NCI-H510A treated with DMSO at 0.1 percent for 48 hours (cell line): ENCODE measurements around the gene HHIPL1.

Experiments
- DNase-seq: peaks from one replicate; lab custom pipeline; 2025; lab: John Stamatoyannopoulos, UW

Gene HHIPL1

DNA sequence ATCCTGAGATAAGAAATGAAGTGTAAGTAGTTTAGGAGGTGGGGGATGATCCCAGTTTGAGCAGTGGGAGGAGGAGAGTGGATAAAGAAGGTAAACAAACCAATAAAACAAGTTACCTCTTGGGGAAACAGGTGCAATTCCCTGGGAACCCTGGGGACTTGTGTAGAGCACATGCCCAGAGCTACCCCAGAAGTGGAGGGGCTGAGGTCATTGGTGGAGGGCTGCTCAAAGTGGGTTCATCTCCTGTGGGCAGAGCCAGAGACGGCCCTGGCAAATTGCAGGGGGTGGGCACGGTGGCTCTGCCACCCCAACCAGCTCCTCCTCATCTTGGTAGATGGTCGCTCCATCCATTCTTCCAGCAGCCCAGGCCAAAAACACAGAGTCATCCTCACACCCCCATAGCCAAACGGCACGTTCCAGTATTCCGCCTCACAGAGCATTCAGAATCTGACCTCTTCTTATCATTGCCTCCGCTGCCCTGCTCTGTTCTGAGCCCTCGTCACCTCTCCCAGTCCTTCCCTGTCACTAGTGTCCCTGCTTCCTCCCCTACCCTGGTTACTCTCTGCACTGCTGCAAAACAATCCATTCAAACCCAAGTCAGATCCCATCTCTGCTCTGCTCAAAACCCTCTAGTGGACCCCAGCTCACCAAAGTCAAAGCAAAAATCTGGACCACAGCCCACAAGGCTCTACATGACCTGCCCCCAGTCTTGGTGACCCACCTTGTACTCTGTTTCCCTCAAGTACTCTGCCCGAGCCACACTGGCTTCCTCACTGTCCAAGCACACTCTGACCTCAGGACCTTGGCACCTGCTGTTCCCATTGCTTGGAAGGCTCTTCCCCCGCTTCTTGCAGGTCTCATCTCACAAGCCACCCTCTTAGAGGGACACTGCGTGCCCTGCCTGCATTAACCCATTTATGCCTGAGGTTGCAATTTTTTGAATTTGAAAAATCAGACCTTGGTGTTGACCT lies 44.6 kb downstream of the HHIPL1 start:
- no peak for DNase-seq

DNA sequence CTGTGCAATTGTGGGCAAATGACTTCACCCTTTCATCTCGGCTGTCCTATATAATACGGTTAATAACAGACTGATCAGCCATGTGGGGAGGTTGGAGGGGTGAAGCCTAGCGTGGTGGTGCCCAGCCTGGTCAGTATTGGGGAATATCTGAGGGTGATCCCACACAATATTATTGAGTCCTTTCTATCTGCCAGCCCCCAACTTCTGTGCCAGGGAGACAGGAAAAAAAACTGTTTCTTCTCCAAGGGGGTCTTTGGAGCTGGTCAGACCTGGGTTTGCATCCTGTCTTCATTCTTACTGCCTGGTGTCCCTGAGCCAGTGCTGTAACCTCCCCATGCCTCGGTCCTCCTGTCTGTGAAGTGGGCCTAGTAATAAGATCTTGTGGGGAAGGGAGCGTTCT lies 45.7 kb downstream of the HHIPL1 start:
- no peak for DNase-seq

DNA sequence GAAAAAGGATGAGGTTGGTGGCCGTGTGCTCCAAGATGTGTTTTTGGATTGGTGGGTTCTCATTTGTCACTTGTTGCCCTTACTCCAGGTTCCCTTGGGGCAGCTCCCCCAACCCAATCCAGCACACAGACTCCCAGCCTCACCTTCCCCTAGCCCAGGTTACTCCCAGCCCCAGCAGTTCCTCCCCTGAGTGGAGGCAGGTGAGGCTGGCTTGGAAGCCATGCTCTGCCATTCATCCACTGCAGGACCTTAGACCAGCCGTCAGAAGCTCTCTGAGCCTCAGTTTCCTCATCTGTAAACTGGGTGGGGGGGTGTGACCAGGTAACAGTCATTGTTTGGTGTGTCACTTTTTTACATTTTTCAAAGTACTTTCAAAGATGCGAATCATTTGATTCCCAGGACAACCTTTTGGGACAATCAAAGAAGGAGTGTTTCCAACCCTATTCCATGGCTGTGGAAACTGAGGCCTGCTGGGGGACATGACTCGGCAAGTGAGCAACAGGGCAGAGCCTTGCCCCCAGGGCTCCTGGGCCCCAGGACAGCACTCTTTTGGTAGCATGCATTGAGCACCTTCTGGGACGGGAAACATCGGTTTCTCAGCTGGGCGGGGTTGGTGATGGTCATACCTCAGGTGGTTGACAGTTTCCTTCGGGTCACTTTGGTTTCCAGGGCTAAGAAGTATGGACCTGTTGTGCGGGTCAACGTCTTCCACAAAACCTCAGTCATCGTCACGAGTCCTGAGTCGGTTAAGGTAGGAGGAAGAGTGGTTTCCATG lies 46.4 kb downstream of the HHIPL1 start:
- DNase-seq = no peak

DNA sequence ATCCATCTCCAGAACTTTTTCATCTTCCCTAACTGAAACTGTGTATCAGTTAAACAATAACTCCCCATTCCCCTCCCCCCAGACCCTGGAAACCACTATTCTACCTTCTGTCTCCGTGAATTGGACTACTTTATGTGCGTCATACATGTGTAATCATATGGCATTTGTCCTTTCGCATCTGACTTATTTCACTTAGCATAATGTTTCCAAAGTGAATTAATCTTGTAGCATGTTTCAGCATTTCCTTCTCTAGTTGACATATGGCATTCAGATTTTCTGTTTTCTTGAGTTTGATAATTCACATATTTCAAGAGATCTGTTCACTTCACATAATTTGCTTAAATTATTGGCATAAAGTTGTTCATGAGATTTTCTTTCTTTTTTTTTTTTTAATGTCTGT lies 49.0 kb downstream of the HHIPL1 start:
- DNase-seq = no peak

DNA sequence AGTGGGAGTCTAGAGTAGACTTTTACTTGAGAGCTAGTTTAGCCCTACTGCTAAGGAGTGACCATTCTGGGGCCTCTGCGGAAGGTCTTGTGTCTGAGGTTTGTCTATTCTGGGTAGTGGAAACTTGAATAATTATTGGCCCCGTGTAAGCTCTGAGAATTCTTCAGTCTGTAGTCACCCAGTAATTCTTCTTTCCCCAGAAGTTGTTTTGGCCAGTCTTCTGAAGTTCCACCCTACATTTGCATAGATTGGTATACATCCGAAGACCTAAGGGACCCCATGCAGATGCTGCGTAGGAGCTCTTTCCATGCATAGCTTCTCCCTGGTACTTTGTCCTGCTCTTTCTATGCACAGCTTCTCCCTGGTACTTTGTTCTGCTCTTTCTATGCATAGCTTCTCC lies 52.0 kb downstream of the HHIPL1 start:
- DNase-seq = no peak

DNA sequence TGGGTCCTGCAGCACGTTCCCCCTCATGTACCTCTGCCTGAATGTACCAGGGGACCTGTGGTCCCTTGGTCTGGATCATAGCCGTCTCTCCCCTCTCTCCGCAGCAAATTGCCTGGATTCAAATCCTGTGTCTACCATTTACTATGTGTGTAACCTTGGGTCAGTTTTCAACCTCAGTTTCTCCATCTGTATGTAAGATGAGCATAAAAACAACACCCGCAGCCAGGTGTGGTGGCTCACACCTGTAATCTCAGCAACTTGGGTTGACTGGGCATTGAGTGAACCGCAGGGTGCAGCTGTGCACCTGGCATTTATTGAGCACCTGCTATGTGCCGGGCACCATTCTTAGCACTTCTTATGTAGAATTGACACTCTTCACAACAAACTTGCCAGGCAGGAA lies 53.3 kb downstream of the HHIPL1 start:
- no peak for DNase-seq

DNA sequence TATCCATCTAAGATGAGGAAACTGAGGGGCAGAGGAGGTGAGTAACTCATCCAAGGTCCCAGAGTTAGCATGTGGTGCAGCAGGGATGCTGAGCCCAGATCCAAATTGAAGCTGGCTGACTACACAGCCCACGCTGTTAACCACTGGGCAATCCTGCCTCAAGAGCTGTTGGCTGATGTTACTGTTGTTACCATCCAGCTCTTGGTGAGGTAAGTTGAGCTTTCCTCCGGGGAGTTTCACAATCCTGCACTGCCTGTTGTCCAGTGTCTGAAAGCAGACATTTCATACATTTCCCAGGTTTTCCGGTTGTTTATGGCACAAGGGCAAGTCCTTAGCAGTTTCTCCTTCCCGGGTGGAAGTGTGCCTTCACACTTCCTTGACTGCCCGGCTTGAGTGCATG lies 53.7 kb downstream of the HHIPL1 start:
- DNase-seq = no peak

DNA sequence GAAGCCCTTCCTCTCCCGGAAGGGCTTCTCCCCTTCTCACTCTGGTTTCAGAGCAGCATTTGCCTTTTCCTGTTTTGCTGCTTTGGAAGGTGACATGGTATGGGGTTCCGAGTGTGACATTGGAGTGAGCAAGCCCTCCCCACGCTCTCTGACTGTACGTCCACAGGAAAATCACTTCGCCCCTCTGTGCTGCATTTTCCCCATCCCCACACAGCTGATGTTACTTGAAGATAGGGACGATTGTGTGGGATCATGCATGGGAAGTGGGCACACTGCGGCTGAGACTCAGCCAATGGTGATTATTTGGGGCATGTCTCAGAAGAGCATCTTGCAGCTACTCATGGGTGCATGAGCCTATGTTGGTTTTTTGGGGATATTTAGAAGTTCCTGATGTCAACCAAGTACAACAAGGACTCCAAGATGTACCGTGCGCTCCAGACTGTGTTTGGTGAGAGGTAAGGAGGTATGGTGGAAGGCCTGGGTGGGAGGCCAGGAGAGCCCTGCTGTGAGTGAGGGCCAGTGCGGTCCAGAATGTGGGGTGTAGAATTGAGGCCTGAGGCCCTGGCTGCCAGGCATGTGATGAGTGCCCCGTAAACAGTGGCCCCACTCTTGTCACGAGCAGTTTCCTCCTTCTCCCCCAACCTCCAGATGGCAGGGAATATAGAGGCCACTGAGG lies 54.3 kb downstream of the HHIPL1 start:
- no peak for DNase-seq

DNA sequence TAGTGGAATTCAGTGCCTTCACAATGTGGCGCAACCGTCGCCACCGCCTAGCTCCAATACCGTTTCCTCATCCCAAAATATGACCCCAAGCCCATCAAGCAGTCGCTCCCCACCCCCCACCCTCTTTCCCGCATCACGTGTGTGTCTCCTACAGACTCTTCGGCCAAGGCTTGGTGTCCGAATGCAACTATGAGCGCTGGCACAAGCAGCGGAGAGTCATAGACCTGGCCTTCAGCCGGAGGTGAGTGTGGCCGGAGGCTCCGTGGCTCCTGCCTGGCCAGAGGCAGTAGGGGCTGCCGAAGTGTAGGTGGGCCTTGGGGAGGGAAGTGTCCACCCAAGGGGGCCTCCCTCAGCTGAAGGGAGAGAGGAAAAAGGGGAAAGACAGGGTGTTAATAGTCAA lies 54.9 kb downstream of the HHIPL1 start:
- DNase-seq = no peak

DNA sequence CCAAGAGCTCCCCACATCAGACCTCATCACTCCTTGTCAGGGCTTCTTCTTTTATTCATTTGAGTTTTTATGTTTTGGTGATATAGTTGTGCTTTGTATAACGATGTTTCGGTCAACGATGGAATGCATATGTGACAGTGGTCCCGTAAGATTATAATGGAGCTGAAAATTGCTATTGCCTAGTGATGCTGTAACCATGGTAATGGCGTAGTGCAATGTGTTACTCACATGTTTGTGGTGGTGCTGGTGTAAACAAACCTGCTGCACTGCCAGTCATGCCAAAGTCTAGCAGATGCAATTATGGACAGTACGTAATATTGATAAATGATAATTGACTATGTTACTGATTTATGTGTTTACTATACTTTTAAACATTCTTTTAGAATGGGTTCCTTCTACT lies 55.5 kb downstream of the HHIPL1 start:
- no peak for DNase-seq

DNA sequence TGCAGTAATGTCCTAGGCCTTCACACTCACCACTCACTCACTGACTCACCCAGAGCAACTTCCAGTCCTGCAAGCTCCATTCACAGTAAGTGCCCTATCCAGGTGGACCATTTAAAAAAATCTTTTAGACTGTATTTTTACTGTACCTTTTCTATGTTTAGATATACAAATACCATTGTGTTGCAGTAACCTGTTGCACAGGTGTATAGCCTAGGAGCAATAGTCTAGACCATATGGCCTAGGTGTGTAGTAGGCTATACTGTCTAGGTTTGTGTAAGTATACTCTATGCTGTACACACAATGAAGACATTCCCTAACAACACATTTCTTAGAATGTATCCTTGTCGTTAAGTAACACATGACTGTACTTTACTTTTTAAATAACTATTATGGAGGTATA lies 56.3 kb downstream of the HHIPL1 start:
- no peak for DNase-seq

DNA sequence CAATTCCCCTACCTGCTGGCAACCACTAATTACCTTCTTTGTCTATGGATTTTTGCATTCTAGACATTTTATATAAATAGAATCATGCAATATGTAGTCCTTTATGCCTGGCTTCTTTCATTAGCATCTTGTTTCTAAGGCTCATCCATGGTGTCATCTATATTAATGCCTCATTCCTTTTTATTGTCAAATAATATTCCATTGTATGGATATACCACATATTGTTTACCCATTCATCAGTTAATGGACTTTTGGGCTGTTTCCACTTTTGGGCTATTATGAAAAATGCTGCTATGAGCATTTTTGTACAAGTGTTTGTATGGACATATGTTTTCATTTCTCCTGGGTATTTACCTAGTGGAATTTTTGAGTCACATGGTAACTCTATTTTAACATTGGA lies 57.2 kb downstream of the HHIPL1 start:
- no peak for DNase-seq

DNA sequence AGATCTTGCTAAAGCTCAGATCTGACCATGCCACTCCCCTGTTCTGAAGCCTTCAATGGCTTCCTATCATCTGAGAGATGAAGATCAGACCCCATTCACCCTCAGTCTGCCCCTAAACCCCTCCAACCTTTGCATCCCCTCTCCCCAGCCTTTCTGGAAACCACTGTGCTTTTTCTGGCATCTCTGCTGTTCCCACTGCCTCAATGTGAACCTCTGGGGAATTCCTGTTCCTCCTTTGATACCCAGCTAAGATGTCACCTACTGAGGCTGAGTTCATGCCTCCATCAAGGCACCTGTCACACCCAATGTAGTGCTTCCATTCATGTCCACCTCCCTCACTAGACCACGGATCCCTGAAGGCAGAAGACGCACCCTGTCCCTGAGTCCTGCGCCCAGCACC lies 58.5 kb downstream of the HHIPL1 start:
- DNase-seq = no peak

DNA sequence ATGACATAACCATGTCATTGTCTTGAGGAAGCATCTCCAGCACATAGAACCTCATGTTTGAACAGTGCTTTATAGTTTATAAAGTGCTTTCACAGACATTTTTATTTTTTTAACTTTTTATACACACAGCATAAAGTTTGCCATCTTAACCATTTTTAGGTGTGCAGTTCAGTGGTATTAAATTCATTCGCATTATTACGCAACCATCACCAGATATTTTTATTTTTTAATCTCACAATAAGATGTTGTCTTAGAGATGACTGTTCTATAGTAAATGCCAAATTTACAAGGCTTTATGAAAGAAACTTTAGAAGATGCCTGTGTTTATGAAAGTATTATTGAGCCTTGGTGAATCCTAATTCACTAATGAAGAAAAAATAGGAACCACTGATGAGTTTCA lies 59.1 kb downstream of the HHIPL1 start:
- no peak for DNase-seq

DNA sequence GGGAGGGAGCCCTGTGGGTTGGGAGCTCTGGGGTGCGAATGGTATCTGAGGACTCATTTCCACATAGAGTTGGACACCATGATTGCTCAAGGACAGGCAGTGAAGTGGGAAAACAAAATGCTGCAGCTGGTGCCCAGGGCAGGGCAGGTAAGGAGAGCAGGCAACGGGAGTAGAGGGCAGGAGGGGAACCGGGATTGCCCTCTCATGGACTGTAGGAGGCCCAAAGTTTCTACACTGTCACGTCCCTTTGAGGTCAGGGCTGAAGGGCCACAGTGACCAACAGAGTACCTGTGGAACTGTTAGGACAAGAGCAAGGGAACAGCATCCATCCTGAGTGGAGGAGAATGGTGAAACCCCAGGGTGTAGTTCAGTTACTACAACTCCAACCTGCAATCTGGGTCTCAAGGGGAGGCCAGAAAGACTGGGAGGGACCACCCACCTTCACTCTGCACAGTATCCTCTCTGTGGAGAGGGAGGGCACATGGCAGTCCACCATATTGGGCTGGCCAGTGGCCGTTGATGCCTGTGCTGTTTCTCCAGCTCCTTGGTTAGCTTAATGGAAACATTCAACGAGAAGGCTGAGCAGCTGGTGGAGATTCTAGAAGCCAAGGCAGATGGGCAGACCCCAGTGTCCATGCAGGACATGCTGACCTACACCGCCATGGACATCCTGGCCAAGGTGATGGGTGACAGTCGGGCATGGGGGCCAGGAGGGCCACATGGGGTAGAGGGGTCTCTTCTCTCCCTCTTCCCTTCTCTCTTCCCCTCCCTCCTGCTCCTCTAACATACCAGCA lies 61.4 kb downstream of the HHIPL1 start:
- DNase-seq = no peak

DNA sequence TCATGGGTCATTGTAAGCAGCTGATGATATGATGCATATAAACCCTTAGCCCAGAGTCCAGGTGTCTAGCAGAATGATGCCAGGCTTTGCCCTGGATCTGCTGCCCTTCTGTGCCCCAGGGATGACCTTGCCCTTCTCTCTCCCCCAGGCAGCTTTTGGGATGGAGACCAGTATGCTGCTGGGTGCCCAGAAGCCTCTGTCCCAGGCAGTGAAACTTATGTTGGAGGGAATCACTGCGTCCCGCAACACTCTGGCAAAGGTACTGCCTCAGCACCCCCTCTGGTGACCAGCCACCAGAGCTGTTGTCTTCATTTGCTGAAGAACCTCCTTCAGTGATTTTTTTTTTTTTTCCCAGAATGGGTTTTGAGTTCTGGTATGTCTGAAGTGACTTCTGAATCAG lies 62.5 kb downstream of the HHIPL1 start:
- no peak for DNase-seq

DNA sequence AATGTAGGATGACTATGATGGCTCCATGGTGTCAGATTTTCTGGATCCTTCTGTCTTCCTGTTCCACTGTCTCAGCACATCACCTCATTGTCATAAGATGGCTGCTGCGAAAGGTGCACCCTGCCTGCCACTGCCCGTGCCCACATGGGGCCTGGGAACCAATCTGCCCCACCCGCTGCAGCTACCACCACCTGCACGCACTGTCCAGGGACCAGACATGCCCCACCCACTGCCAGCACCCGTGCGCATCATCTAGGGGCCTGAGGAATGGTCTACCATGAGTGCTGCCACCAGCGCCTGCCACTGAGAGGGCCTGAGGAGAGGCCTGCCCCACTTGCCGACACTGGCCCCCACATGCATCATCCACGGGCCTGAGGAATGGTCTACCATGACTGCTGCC lies 63.0 kb downstream of the HHIPL1 start:
- no peak for DNase-seq

DNA sequence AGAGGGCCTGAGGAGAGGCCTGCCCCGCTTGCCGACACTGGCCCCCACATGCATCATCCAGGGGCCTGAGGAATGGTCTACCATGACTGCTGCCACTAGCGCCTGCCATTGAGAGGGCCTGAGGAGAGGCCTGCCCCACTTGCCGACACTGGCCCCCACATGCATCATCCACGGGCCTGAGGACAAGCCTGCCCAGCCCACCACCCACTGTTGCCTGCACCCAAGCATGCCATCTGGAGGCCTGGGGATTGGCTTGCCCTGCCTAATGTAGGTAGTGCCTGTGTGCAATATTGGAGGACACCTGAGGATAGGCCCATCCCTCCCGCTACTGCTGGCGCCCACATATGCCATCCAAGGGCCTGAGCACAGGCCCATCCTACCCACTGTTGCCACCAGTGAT lies 63.5 kb downstream of the HHIPL1 start:
- no peak for DNase-seq

DNA sequence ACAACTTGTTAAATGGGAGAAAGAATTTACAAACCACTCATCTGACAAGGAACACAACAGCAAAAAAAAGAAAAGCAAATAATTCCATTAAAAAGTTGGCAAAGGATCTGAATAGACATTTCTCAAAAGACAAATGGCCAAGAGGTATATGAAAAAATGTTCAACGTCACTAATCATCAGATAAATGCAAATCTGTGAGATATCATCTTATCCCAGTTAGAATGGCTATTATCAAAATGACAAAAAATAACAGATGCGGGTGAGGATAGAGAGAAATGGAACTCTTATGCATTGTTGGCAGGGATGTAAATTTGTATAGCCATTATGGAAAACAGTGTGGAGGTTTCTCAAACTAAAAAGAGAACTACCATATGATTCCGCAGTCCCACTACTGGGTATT lies 69.0 kb downstream of the HHIPL1 start:
- DNase-seq = no peak

DNA sequence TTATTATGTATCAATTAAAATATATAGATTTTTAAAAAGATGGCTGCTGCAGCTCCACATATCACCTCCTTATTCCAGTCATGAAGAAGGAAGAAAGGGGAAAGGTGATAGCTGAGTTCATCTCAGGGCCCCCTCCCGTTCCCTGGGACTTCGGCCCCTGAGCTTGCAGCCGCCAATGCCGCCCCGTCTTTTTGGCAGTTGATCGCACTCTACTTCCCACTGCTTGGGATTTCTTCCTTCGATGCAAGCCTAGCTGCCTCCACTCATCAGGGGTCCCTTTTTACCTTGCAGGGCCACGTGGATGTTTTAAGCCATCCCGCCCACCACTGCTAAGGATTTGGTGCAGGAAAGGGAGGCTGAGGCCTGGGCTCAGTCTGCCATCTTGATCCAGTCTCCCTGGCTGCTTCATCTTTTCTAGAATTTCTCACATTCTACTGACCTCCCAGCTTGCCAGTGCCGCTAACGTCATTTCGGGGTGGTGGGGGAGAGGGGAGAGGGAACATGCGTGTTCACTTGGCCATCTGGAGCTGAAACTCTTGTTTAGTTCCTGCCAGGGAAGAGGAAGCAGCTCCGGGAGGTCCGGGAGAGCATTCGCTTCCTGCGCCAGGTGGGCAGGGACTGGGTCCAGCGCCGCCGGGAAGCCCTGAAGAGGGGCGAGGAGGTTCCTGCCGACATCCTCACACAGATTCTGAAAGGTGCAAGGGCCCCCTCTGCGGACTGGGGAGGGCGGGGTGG lies 70.5 kb downstream of the HHIPL1 start:
- no peak for DNase-seq
